Adipose tissue (tissue), 3 donors: ENCODE measurements around the gene ATXN7L3. TPM values are rescaled to one million over a fixed set of nuclear protein-coding genes. Genes with fewer than 3 reads are reported as not detected.

ENCODE experiments used
- H3K27ac ChIP-seq: one replicate; pipeline ENCODE4 v1.5.1; 2013; ENCODE audit warnings: low read depth, low read length
- WGBS, 3 donors: extraction: QIAGEN DNeasy Blood & Tissue Kit; methylation state at CpG; one replicate each; pipeline ENCODE4 v1.1.7; 2013; 5-methylcytosine and 5-hydroxymethylcytosine counted together
- polyA plus RNA-seq, 3 donors: library from polyadenylated mRNA; stranded (reverse); fragments of 200-250 nt; gene quantifications; one replicate each; pipeline ENCODE4 v1.2.3, GENCODE V29; 2013
- donor health status: healthy with polysubstance abuse.
- donor health status: Bipolar disorder and iron deficiency.
- donor health status: healthy.

ATXN7L3 gene
- polyA plus RNA-seq, 3 donors: 14.5 to 34.8 (median 28.1) TPM

GRCh38 chr17:44219616-44220212, 20.0 kb upstream of the ATXN7L3 start, which contains the start of gene UBTF:
Gene UBTF (minus strand): TSS chr17:44219675. CDS start chr17:44218229, 1,446 bp downstream.
- H3K27ac ChIP-seq: peak within 1 kb of the TSS; percentile 79
- WGBS, 3 donors: 0 to 1% methylated on average over 27 to 59 of the region's 76 CpGs; no CpG with 5 or more reads in 1 of the 3 donors

- WGBS, 3 donors: 0 to 1% (median 1%) methylated on average over 38 to 60 of the region's 73 CpGs
These were observed 19.5 kb upstream of the ATXN7L3 start for GRCh38 chr17:44219108-44219615.

GRCh38 chr17:44218344-44219107, 18.8 kb upstream of the ATXN7L3 start:
- WGBS, 3 donors: 0 to 1% (median 0%) methylated on average over 47 to 81 of the region's 89 CpGs

More at GRCh38 chr17:44219108-44219615, 19.5 kb upstream of the ATXN7L3 start:
- peak overlapping the region; percentile 79 for H3K27ac ChIP-seq

GRCh38 chr17:44217738-44218343, 18.2 kb upstream of the ATXN7L3 start:
- 4 to 7% (median 5%) methylated on average over 10 of the region's 10 CpGs for WGBS, 3 donors
- H3K27ac ChIP-seq: no peak overlapping the region

More at GRCh38 chr17:44218344-44219107, 18.8 kb upstream of the ATXN7L3 start:
- peak overlapping the region; percentile 79 for H3K27ac ChIP-seq

GRCh38 chr17:44216694-44217093, 17.0 kb upstream of the ATXN7L3 start:
- 57 to 71% (median 57%) methylated on average over 5 of the region's 5 CpGs for WGBS, 3 donors
- no peak overlapping the region for H3K27ac ChIP-seq

GRCh38 chr17:44216173-44216572, 16.5 kb upstream of the ATXN7L3 start:
- no peak overlapping the region for H3K27ac ChIP-seq
- 59 to 81% (median 63%) methylated on average over 5 of the region's 5 CpGs for WGBS, 3 donors

- WGBS, 3 donors: 84 to 94% (median 93%) methylated on average over 6 of the region's 6 CpGs
These were observed 15.2 kb upstream of the ATXN7L3 start for GRCh38 chr17:44214896-44215295.

GRCh38 chr17:44214230-44214494, 14.5 kb upstream of the ATXN7L3 start:
- WGBS, 3 donors: 98 to 100% (median 100%) methylated on average over 1 of the region's 1 CpG
- H3K27ac ChIP-seq: no peak overlapping the region

More at GRCh38 chr17:44214896-44215295, 15.2 kb upstream of the ATXN7L3 start:
- no peak overlapping the region for H3K27ac ChIP-seq

GRCh38 chr17:44213403-44214229, 13.9 kb upstream of the ATXN7L3 start:
- 84 to 88% (median 85%) methylated on average over 15 of the region's 15 CpGs for WGBS, 3 donors
- no peak overlapping the region for H3K27ac ChIP-seq

GRCh38 chr17:44212507-44213402, 13.1 kb upstream of the ATXN7L3 start:
- WGBS, 3 donors: 64 to 70% (median 69%) methylated on average over 26 to 31 of the region's 31 CpGs

GRCh38 chr17:44211281-44212265, 11.9 kb upstream of the ATXN7L3 start:
- WGBS, 3 donors: 86 to 95% (median 94%) methylated on average over 29 to 30 of the region's 30 CpGs
- H3K27ac ChIP-seq: no peak overlapping the region

More at GRCh38 chr17:44212507-44213402, 13.1 kb upstream of the ATXN7L3 start:
- no peak overlapping the region for H3K27ac ChIP-seq

- 27 to 30% (median 30%) methylated on average over 50 to 64 of the region's 64 CpGs for WGBS, 3 donors
- H3K27ac ChIP-seq: no peak overlapping the region
These were observed 10.9 kb upstream of the ATXN7L3 start for GRCh38 chr17:44210342-44211192.

- H3K27ac ChIP-seq: no peak overlapping the region
- 65 to 70% (median 69%) methylated on average over 11 of the region's 11 CpGs for WGBS, 3 donors
These were observed 10.2 kb upstream of the ATXN7L3 start for GRCh38 chr17:44209786-44210341.

GRCh38 chr17:44207743-44208142, 8.1 kb upstream of the ATXN7L3 start:
- H3K27ac ChIP-seq: no peak overlapping the region
- 87 to 90% (median 88%) methylated on average over 5 of the region's 5 CpGs for WGBS, 3 donors

GRCh38 chr17:44207319-44207718, 7.6 kb upstream of the ATXN7L3 start:
- WGBS, 3 donors: 84 to 90% (median 86%) methylated on average over 17 of the region's 17 CpGs
- no peak overlapping the region for H3K27ac ChIP-seq
